Keratinocyte (primary cell): ENCODE measurements around the gene CELF5. TPM values are rescaled to one million over a fixed set of nuclear protein-coding genes. Genes with fewer than 3 reads are reported as not detected.

ENCODE experiments used
- DNase-seq: peaks from one replicate; pipeline ENCODE4 v3.0.0-alpha.2; 2011; ENCODE audit warnings: low read depth, missing footprints, low spot score
- FAIRE-seq: peaks from 2 replicates; lab custom pipeline; 2011; peaks lifted over from hg19 to GRCh38; lab: Jason Lieb, UNC
- H2AFZ ChIP-seq: 2 replicates; pipeline ENCODE4 v1.6.0; 2012; ENCODE audit warnings: low read length, control low read depth, inconsistent platforms; ENCODE audit not compliant: control insufficient read depth
- H3K27ac ChIP-seq: 2 replicates; pipeline ENCODE4 v1.5.1; 2011; ENCODE audit warnings: low read length; ENCODE audit not compliant: control insufficient read depth, insufficient read depth
- H3K27me3 ChIP-seq: 3 replicates; pipeline ENCODE4 v1.6.0; 2011; ENCODE audit warnings: low read length; ENCODE audit not compliant: control insufficient read depth, insufficient read depth; ENCODE audit errors: extremely low read depth
- H3K36me3 ChIP-seq, 2 experiments: 2 replicates in 1 of 2; 3 replicates in 1 of 2; pipeline ENCODE4 v1.5.1; 2011; ENCODE audit warnings: low read length in 2 of 2, mild to moderate bottlenecking in 1 of 2; ENCODE audit not compliant: control insufficient read depth in 2 of 2, insufficient read depth in 2 of 2; ENCODE audit errors: extremely low read depth in 1 of 2
- H3K4me1 ChIP-seq: 3 replicates; pipeline ENCODE4 v1.5.1; 2011; ENCODE audit warnings: low read length; ENCODE audit not compliant: control insufficient read depth, insufficient read depth; ENCODE audit errors: extremely low read depth
- H3K4me2 ChIP-seq: 3 replicates; pipeline ENCODE4 v1.6.0; 2011; ENCODE audit warnings: low read depth, low read length; ENCODE audit not compliant: control insufficient read depth, insufficient read depth; ENCODE audit errors: extremely low read depth
- H3K4me3 ChIP-seq, 3 experiments: fragments of 200-600 bp in 1 of 3; sonication (generic) in 1 of 3; 2 replicates in 2 of 3; 3 replicates in 1 of 3; pipeline ENCODE4 v1.5.1; 2011 to 2016; ENCODE audit warnings: low read length in 3 of 3, mild to moderate bottlenecking in 3 of 3, control low read depth in 2 of 3, inconsistent platforms in 1 of 3, low read depth in 1 of 3, mixed read lengths in 1 of 3, mixed run types in 1 of 3, moderate library complexity in 1 of 3; ENCODE audit not compliant: control insufficient read depth in 2 of 3, insufficient read depth in 2 of 3; ENCODE audit errors: extremely low read depth in 1 of 3
- H3K79me2 ChIP-seq: 2 replicates; pipeline ENCODE4 v1.6.0; 2012; ENCODE audit warnings: low read length; ENCODE audit not compliant: control insufficient read depth, insufficient read depth
- H3K9ac ChIP-seq: 3 replicates; pipeline ENCODE4 v1.6.0; 2011; ENCODE audit warnings: low read length; ENCODE audit not compliant: control insufficient read depth, insufficient read depth; ENCODE audit errors: extremely low read depth
- H3K9me1 ChIP-seq: 3 replicates; pipeline ENCODE4 v1.6.0; 2011; ENCODE audit warnings: low read length; ENCODE audit not compliant: control insufficient read depth, insufficient read depth; ENCODE audit errors: extremely low read depth
- H3K9me3 ChIP-seq: 2 replicates; pipeline ENCODE4 v1.5.1; 2012; ENCODE audit warnings: low read depth, low read length; ENCODE audit not compliant: control insufficient read depth
- H4K20me1 ChIP-seq: 3 replicates; pipeline ENCODE4 v1.6.0; 2011; ENCODE audit warnings: low read length; ENCODE audit not compliant: control insufficient read depth, insufficient read depth; ENCODE audit errors: extremely low read depth
- CTCF ChIP-seq, 3 experiments: IDR thresholded peaks in 1 of 3; conservative IDR thresholded peaks in 1 of 3; optimal IDR thresholded peaks in 1 of 3; 2 replicates in 2 of 3; 3 replicates in 1 of 3; pipeline versions ENCODE3 to v1.5.1; 2011; ENCODE audit warnings: low read length in 3 of 3, mild to moderate bottlenecking in 3 of 3, moderate library complexity in 2 of 3, control low read depth in 1 of 3, inconsistent platforms in 1 of 3; ENCODE audit not compliant: insufficient read depth in 2 of 3; ENCODE audit errors: extremely low read depth in 1 of 3
- EZH2 ChIP-seq: IDR thresholded peaks from one replicate; pipeline ENCODE4 v1.6.1; 2012; ENCODE audit warnings: inconsistent platforms, mild to moderate bottlenecking, low read length, moderate library complexity
- dilution Hi-C: fragments of 300-500 bp; cut with MboI; formaldehyde crosslinking; loops from one replicate; pipeline ENCODE4 v1.7.0; 2020; ENCODE audit warnings: low sequenced_read_pairs; ENCODE audit not compliant: extremely low pct_ligation_motif_present
- polyA plus RNA-seq, 5 experiments: library from polyadenylated mRNA; depleted of rRNA in 3 of 5; stranded (reverse) in 3 of 5; stranded (forward) in 1 of 5; unstranded in 1 of 5; fragments of >200 nt; gene quantifications; 1 replicate in 1 of 5; 2 replicates in 3 of 5; 3 replicates in 1 of 5; pipeline versions ENCODE4 v1.2.1 to v1.2.3, GENCODE V29; 2011 to 2012; ENCODE audit warnings: missing spikeins in 2 of 5, low read depth in 1 of 5, low replicate concordance in 1 of 5

Gene CELF5
- polyA plus RNA-seq, 1 donor (not counting 4 experiments of a cell fraction or from before 2014, with no cell fraction given), result 0.04 TPM

DNA sequence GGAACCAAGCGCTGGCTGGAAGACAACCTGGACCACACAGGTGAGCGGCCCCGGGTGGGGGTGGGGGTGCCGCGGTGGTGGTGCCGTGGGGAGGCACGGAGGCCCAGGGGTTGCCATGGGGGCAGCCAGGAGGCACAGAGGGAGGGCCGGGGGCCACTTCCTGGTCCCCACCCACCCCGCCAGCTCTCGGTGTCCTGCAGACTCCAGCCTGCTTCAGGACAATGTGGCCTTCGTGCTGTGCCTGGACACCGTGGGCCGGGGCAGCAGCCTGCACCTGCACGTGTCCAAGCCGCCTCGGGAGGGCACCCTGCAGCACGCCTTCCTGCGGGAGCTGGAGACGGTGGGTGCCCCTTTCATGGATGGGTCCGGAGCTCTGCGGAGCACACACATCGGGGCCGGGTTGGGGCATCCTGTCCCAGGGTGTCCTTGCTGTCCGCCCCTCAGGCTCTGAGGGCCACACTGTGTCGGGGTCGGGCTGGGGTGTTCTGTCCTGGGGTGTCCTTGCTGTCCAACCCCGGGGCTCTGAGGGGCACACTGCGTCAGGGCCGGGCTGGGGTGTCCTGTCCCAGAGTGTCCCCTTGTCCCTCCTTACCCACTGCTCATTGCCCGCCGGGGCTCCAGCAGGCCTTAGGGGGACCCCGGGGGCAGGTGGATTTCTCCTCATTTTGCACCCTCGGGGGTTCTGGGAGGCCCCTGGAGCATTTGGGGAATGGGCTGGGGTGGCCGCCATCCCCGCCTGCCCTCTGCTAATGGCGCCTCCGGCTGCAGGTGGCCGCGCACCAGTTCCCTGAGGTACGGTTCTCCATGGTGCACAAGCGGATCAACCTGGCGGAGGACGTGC lies 20.4 kb upstream of the CELF5 start:
- no peak overlapping the region for H3K4me2 ChIP-seq
- H3K36me3 ChIP-seq, result peaks cover 25 to 28% of the 10 kb centered on the region in 2 experiments
- no peaks in the 10 kb centered on the region for H3K79me2 ChIP-seq
- DNase-seq, result no peak
- FAIRE-seq, result no peak
- H3K27ac ChIP-seq, result no peak overlapping the region
- H3K9me3 ChIP-seq, result no peaks in the 10 kb centered on the region
- H4K20me1 ChIP-seq, result no peaks in the 10 kb centered on the region
- H3K4me3 ChIP-seq, result no peak overlapping the region
- no peak overlapping the region for H3K9ac ChIP-seq
- no peak for TF ChIP-seq EZH2
- TF ChIP-seq CTCF (optimal IDR thresholded peaks at IDR 0.05 in 1 of 3, IDR thresholded peaks at IDR 0.05 in 1 of 3, conservative IDR thresholded peaks at IDR 0.05 in 1 of 3; ENCODE audit: extremely low read depth in 1 of 3, insufficient read depth in 2 of 3, low read length in 3 of 3), result no peak
- dilution Hi-C loops, result no loop called here
- no peaks in the 10 kb centered on the region for H3K27me3 ChIP-seq
- no peaks in the 10 kb centered on the region for H3K9me1 ChIP-seq
- no peaks in the 10 kb centered on the region for H3K4me1 ChIP-seq
- no peak overlapping the region for H2AFZ ChIP-seq

GRCh38 chr19:3204646-3205275 lies 19.7 kb upstream of the CELF5 start:
- peaks cover under 1% of the 10 kb centered on the region for H4K20me1 ChIP-seq
- no peaks in the 10 kb centered on the region for H3K79me2 ChIP-seq
- no peak for DNase-seq
- no peaks in the 10 kb centered on the region for H3K9me3 ChIP-seq
- TF ChIP-seq EZH2 (no peak), CTCF (optimal IDR thresholded peaks at IDR 0.05 in 1 of 3, IDR thresholded peaks at IDR 0.05 in 1 of 3, conservative IDR thresholded peaks at IDR 0.05 in 1 of 3; ENCODE audit: extremely low read depth in 1 of 3, insufficient read depth in 2 of 3, low read length in 3 of 3) (no peak)
- dilution Hi-C loops, result no loop called here
- no peaks in the 10 kb centered on the region for H3K9me1 ChIP-seq
- H3K27me3 ChIP-seq, result no peaks in the 10 kb centered on the region
- no peak for FAIRE-seq
- H3K4me1 ChIP-seq, result no peaks in the 10 kb centered on the region
- H3K27ac ChIP-seq, result no peak overlapping the region
- no peak overlapping the region for H3K4me3 ChIP-seq
- no peak overlapping the region for H2AFZ ChIP-seq
- H3K9ac ChIP-seq, result no peak overlapping the region
- H3K36me3 ChIP-seq, result peaks cover 28 to 30% of the 10 kb centered on the region in 2 experiments
- H3K4me2 ChIP-seq, result no peak overlapping the region
